Left lung (tissue), 10 donors: ENCODE measurements around the gene ZGPAT. TPM values are rescaled to one million over a fixed set of nuclear protein-coding genes. Genes with fewer than 3 reads are reported as not detected.
A peak's percentile ranks its signal among the peaks of the same experiment; 100 is the strongest.

Experiments
- ATAC-seq: fragments of 200-7000 bp; cut with Tn5 transposase; one replicate; pipeline ENCODE4 v1.9.1; 2020; ENCODE audit warnings: moderate library complexity
- DNase-seq, 4 donors: peaks; one replicate each; pipeline ENCODE4 v3.0.0-alpha.2; 2013 to 2020
- H3K27ac ChIP-seq, 2 donors: fragments of 200-600 bp; sonication (generic) in 1 of 2; one replicate each; pipeline versions ENCODE4 v1.5.0 to v1.8.0; 2020 to 2021
- H3K27me3 ChIP-seq, 2 donors: fragments of 200-600 bp; sonication (generic) in 1 of 2; one replicate each; pipeline versions ENCODE4 v1.5.0 to v1.8.0; 2020 to 2021
- H3K36me3 ChIP-seq, 2 donors: fragments of 200-600 bp; sonication (generic) in 1 of 2; one replicate each; pipeline versions ENCODE4 v1.5.0 to v1.8.0; 2020 to 2021
- H3K4me1 ChIP-seq, 2 donors: fragments of 200-600 bp; one replicate each; pipeline ENCODE4 v1.8.0; 2021
- H3K4me3 ChIP-seq, 2 donors: fragments of 200-600 bp; sonication (generic) in 1 of 2; one replicate each; pipeline versions ENCODE4 v1.5.0 to v1.8.0; 2020 to 2021; ENCODE audit warnings: mild to moderate bottlenecking in 1 of 2
- H3K9me3 ChIP-seq, 2 donors: fragments of 200-600 bp; sonication (generic) in 1 of 2; one replicate each; pipeline versions ENCODE4 v1.5.0 to v1.8.0; 2020 to 2021
- CTCF ChIP-seq, 2 donors: fragments of 200-600 bp; sonication (generic) in 1 of 2; IDR thresholded peaks; one replicate each; pipeline versions ENCODE4 v1.5.0 to v1.8.0; 2021; ENCODE audit warnings: antibody characterized with exemption in 2 of 2
- intact Hi-C, 2 donors: fragments of 100-400 bp; cut with DNase I; formaldehyde crosslinking; loops; one replicate each; pipeline versions ENCODE4 v1.11.2 to v1.14.2; 2022
- polyA plus RNA-seq, 6 donors: library from polyadenylated mRNA; unstranded; fragments of 120-200 nt; gene quantifications; one replicate each; pipeline ENCODE4 v1.2.1, GENCODE V29; 2013; ENCODE audit not compliant: insufficient read length in 6 of 6
- total RNA-seq, 2 donors: library from RNA; stranded (reverse); fragmentation: NEBNext Ultra II Directional; extraction: Animal tissue kit (Norgen Biotek cat#: 25700); gene quantifications; one replicate each; pipeline ENCODE4 v1.2.1, GENCODE V29; 2021
- donor health status: DM: no; HTN: yes; CAD: no.
- donor health status: DM: no; HTN: no; CAD: no.

The ZGPAT gene
- total and polyA plus RNA-seq, 8 donors: 13.7 to 28.8 (median 18.9) TPM

- no peak for TF ChIP-seq CTCF (IDR thresholded peaks at IDR 0.05)
- H3K27ac ChIP-seq: no peak overlapping the region
- intact Hi-C loops: no loop called here
- H3K9me3 ChIP-seq: no peaks in the 10 kb centered on the region
- no peak overlapping the region for H3K4me3 ChIP-seq
- H3K27me3 ChIP-seq: peaks cover 0 to 26% of the 10 kb centered on the region in 2 donors
- ATAC-seq (no peak), DNase-seq (peak in 1 of 4 donors; percentile 69)
- H3K4me1 ChIP-seq: peaks cover 20 to 30% of the 10 kb centered on the region in 2 donors
- H3K36me3 ChIP-seq: peaks cover 0 to 49% of the 10 kb centered on the region in 2 donors
Measured at GRCh38 chr20:63734111-63734945, 26.5 kb downstream of the ZGPAT start.

GRCh38 chr20:63734946-63735858 is 27.4 kb downstream of the ZGPAT start:
- DNase-seq (peak in 2 of 4 donors; percentile 32 to 73), ATAC-seq (no peak)
- intact Hi-C loops: no loop called here
- peaks cover 0 to 47% of the 10 kb centered on the region in 2 donors for H3K36me3 ChIP-seq
- no peak overlapping the region for H3K27ac ChIP-seq
- no peak for TF ChIP-seq CTCF (IDR thresholded peaks at IDR 0.05)
- peaks cover 20 to 30% of the 10 kb centered on the region in 2 donors for H3K4me1 ChIP-seq
- H3K9me3 ChIP-seq: no peaks in the 10 kb centered on the region
- no peak overlapping the region for H3K4me3 ChIP-seq
- peaks cover 0 to 26% of the 10 kb centered on the region in 2 donors for H3K27me3 ChIP-seq

GRCh38 chr20:63735859-63736718 is 28.2 kb downstream of the ZGPAT start, which contains the start of gene LIME1:
Gene LIME1 (plus strand): TSS chr20:63736664. CDS start chr20:63737550, 886 bp downstream.
- Histone ChIP-seq H3K4me3 (peak within 1 kb of the TSS in 1 of 2 donors; percentile 43), H3K9me3 (no peaks in the 10 kb centered on the region), H3K27ac (peak within 1 kb of the TSS in 1 of 2 donors; percentile 41), H3K27me3 (peaks cover 0 to 26% of the 10 kb centered on the region in 2 donors), H3K4me1 (peaks cover 23 to 36% of the 10 kb centered on the region in 2 donors), H3K36me3 (peaks cover 0 to 43% of the 10 kb centered on the region in 2 donors)
- intact Hi-C loops: no loop called here
- no peak for ATAC-seq
- peak in 1 of 4 donors; percentile 81 for DNase-seq
- no peak for TF ChIP-seq CTCF (IDR thresholded peaks at IDR 0.05)

- peak overlapping the region in 1 of 2 donors; percentile 41 for H3K27ac ChIP-seq
Measured at GRCh38 chr20:63736893-63737694, 29.3 kb downstream of the ZGPAT start.

More at GRCh38 chr20:63736893-63737694, 29.3 kb downstream of the ZGPAT start:
- TF ChIP-seq CTCF (IDR thresholded peaks at IDR 0.05): no peak
- H3K36me3 ChIP-seq: peaks cover 0 to 51% of the 10 kb centered on the region in 2 donors
- no peak for ATAC-seq
- peaks cover 0 to 26% of the 10 kb centered on the region in 2 donors for H3K27me3 ChIP-seq
- H3K4me1 ChIP-seq: peaks cover 31 to 46% of the 10 kb centered on the region in 2 donors
- DNase-seq: peak in 1 of 4 donors; percentile 80
- H3K4me3 ChIP-seq: peak overlapping the region in 1 of 2 donors; percentile 43
- no peaks in the 10 kb centered on the region for H3K9me3 ChIP-seq
- intact Hi-C loops: no loop called here
